H1 (cell line): ENCODE measurements around the gene LRRC37A. TPM values are rescaled to one million over a fixed set of nuclear protein-coding genes. Genes with fewer than 3 reads are reported as not detected.

Experiments used
- CTCF ChIA-PET: fragments of 300-600 bp; sonication (Branson Sonifier 250); formaldehyde crosslinking; loops from one replicate; lab custom pipeline; 2021; ENCODE audit not compliant: partially characterized antibody; lab: Charles Lee
- POLR2A ChIA-PET: fragments of 300-600 bp; sonication (Branson Sonifier 250); formaldehyde crosslinking; loops from one replicate; lab custom pipeline; 2021; ENCODE audit warnings: inconsistent platforms; ENCODE audit not compliant: partially characterized antibody; lab: Charles Lee
- DNase-seq, 2 experiments: peaks; one replicate each; pipeline versions ENCODE4 v3.0.0 to v3.0.0-alpha.2; 2010 to 2022; ENCODE audit warnings: low spot score in 2 of 2, low read depth in 1 of 2, mixed read lengths in 1 of 2
- FAIRE-seq: peaks from 2 replicates; lab custom pipeline; 2011; peaks lifted over from hg19 to GRCh38; lab: Jason Lieb, UNC
- H2AFZ ChIP-seq: 2 replicates; pipeline ENCODE4 v1.8.1; 2012; ENCODE audit warnings: low read length, inconsistent platforms
- H2AK5ac ChIP-seq: 2 replicates; pipeline ENCODE4 v1.6.1; 2013; ENCODE audit warnings: low read depth, low read length
- H2BK120ac ChIP-seq: replicated peaks from 2 replicates; pipeline ENCODE3; 2013; ENCODE audit warnings: low read depth, low read length, inconsistent platforms
- H2BK12ac ChIP-seq: 2 replicates; pipeline ENCODE4 v1.6.1; 2013; ENCODE audit warnings: low read depth, low read length
- H2BK15ac ChIP-seq: 2 replicates; pipeline ENCODE4 v1.6.1; 2013; ENCODE audit warnings: low read length
- H2BK20ac ChIP-seq: 2 replicates; pipeline ENCODE4 v1.6.1; 2013; ENCODE audit warnings: low read length
- H2BK5ac ChIP-seq: 2 replicates; pipeline ENCODE4 v1.6.1; 2013; ENCODE audit warnings: low read depth, low read length
- H3K14ac ChIP-seq: 2 replicates; pipeline ENCODE4 v1.6.1; 2013; ENCODE audit warnings: inconsistent platforms; ENCODE audit not compliant: insufficient read length
- H3K18ac ChIP-seq: 2 replicates; pipeline ENCODE4 v1.6.1; 2013; ENCODE audit warnings: low read length; ENCODE audit errors: extremely low read depth
- H3K23ac ChIP-seq: 2 replicates; pipeline ENCODE4 v1.6.1; 2013; ENCODE audit warnings: inconsistent platforms; ENCODE audit not compliant: insufficient read length
- H3K23me2 ChIP-seq: 2 replicates; pipeline ENCODE4 v1.6.1; 2013; ENCODE audit warnings: low read depth, low read length
- H3K27ac ChIP-seq: 2 replicates; pipeline ENCODE4 v1.6.1; 2011; ENCODE audit warnings: low read depth, low read length, inconsistent platforms
- H3K27me3 ChIP-seq, 4 experiments: replicated peaks in 1 of 4; 1 replicate in 1 of 4; 2 replicates in 3 of 4; pipeline versions ENCODE4 v1.6.1 to v1.8.1; 2011 to 2013; ENCODE audit warnings: low read length in 3 of 4, mild to moderate bottlenecking in 3 of 4, inconsistent platforms in 2 of 4, mixed read lengths in 2 of 4, moderate library complexity in 1 of 4; ENCODE audit not compliant: control insufficient read depth in 3 of 4, insufficient read depth in 3 of 4; ENCODE audit errors: extremely low read depth in 1 of 4
- H3K36me3 ChIP-seq, 4 experiments: 2 replicates each; pipeline versions ENCODE4 v1.6.1 to v1.8.1; 2011 to 2013; ENCODE audit warnings: mild to moderate bottlenecking in 4 of 4, low read length in 3 of 4, moderate library complexity in 2 of 4, control low read depth in 1 of 4, inconsistent platforms in 1 of 4; ENCODE audit not compliant: insufficient read depth in 4 of 4, control insufficient read depth in 2 of 4
- H3K4ac ChIP-seq: replicated peaks from 2 replicates; pipeline ENCODE3; 2013; ENCODE audit warnings: low read length, low read depth, mixed read lengths, inconsistent platforms; ENCODE audit not compliant: insufficient read length
- H3K4me1 ChIP-seq, 4 experiments: replicated peaks in 1 of 4; 1 replicate in 1 of 4; 2 replicates in 3 of 4; pipeline versions ENCODE4 v1.6.1 to v1.8.1; 2011 to 2013; ENCODE audit warnings: low read length in 3 of 4, inconsistent platforms in 2 of 4, mixed read lengths in 1 of 4; ENCODE audit not compliant: insufficient read depth in 4 of 4, control insufficient read depth in 3 of 4
- H3K4me2 ChIP-seq, 2 experiments: 2 replicates each; pipeline versions ENCODE4 v1.6.1 to v1.8.1; 2011 to 2013; ENCODE audit warnings: low read depth in 2 of 2, low read length in 2 of 2, control low read depth in 1 of 2, inconsistent platforms in 1 of 2, mild to moderate bottlenecking in 1 of 2; ENCODE audit not compliant: insufficient read depth in 1 of 2
- H3K4me3 ChIP-seq, 4 experiments: fragments of 200-600, 300-600 bp in 1 of 4; sonication (generic), shearing (Covaris generic), sonication (Bioruptor Twin) in 1 of 4; 2 replicates each; pipeline versions ENCODE4 v1.5.1 to v1.8.1; 2011 to 2016; ENCODE audit warnings: low read length in 4 of 4, low read depth in 3 of 4, control low read depth in 2 of 4, inconsistent platforms in 2 of 4, mild to moderate bottlenecking in 2 of 4, mixed read lengths in 1 of 4, moderate library complexity in 1 of 4; ENCODE audit not compliant: insufficient read depth in 2 of 4; ENCODE audit errors: extremely low read depth in 1 of 4
- H3K56ac ChIP-seq: replicated peaks from 2 replicates; pipeline ENCODE3; 2013; ENCODE audit warnings: low read depth, mild to moderate bottlenecking, mixed read lengths, low read length, inconsistent platforms; ENCODE audit not compliant: insufficient read length
- H3K79me1 ChIP-seq: 2 replicates; pipeline ENCODE4 v1.6.1; 2013; ENCODE audit warnings: low read depth, low read length, control low read depth
- H3K79me2 ChIP-seq, 2 experiments: 2 replicates each; pipeline versions ENCODE4 v1.6.1 to v1.8.1; 2012 to 2013; ENCODE audit warnings: low read length in 2 of 2, mild to moderate bottlenecking in 2 of 2, inconsistent platforms in 1 of 2; ENCODE audit not compliant: insufficient read depth in 2 of 2, control insufficient read depth in 1 of 2
- H3K9ac ChIP-seq, 4 experiments: replicated peaks in 1 of 4; 1 replicate in 1 of 4; 2 replicates in 3 of 4; pipeline versions ENCODE4 v1.6.1 to v1.8.1; 2011 to 2013; ENCODE audit warnings: low read depth in 3 of 4, low read length in 3 of 4, control low read depth in 2 of 4, mild to moderate bottlenecking in 2 of 4, moderate library complexity in 2 of 4, inconsistent platforms in 1 of 4; ENCODE audit errors: extremely low read depth in 1 of 4
- H3K9me3 ChIP-seq, 2 experiments: 2 replicates each; pipeline versions ENCODE4 v1.6.1 to v1.8.1; 2012 to 2013; ENCODE audit warnings: mild to moderate bottlenecking in 2 of 2, moderate library complexity in 2 of 2, control low read depth in 1 of 2, inconsistent platforms in 1 of 2, low read depth in 1 of 2, low read length in 1 of 2, mixed read lengths in 1 of 2; ENCODE audit not compliant: insufficient read depth in 2 of 2
- H4K20me1 ChIP-seq, 2 experiments: replicated peaks in 1 of 2; 2 replicates each; pipeline versions ENCODE3 to v1.8.1; 2011 to 2013; ENCODE audit warnings: inconsistent platforms in 2 of 2, low read length in 2 of 2, mild to moderate bottlenecking in 1 of 2; ENCODE audit not compliant: insufficient read depth in 2 of 2, control insufficient read depth in 1 of 2
- H4K5ac ChIP-seq: 2 replicates; pipeline ENCODE4 v1.6.1; 2013; ENCODE audit warnings: low read length, low read depth, mixed read lengths, inconsistent platforms; ENCODE audit not compliant: insufficient read length
- H4K8ac ChIP-seq: 2 replicates; pipeline ENCODE4 v1.8.0; 2013; ENCODE audit warnings: mild to moderate bottlenecking, moderate library complexity, low read length, inconsistent platforms; ENCODE audit not compliant: insufficient read depth; ENCODE audit errors: extremely low read depth
- H4K91ac ChIP-seq: replicated peaks from 2 replicates; pipeline ENCODE3; 2013; ENCODE audit warnings: low read length, mixed read lengths, inconsistent platforms; ENCODE audit not compliant: insufficient read length
- ATF3 ChIP-seq: IDR thresholded peaks from 2 replicates; pipeline ENCODE4 v1.6.1; 2011; ENCODE audit warnings: low read depth, mild to moderate bottlenecking, low read length; ENCODE audit not compliant: insufficient read depth
- CTBP2 ChIP-seq: IDR thresholded peaks from 2 replicates; pipeline ENCODE4 v1.7.0; 2011; ENCODE audit warnings: borderline replicate concordance, mild to moderate bottlenecking, moderate library complexity, mixed read lengths, low read length; ENCODE audit not compliant: insufficient read depth, insufficient read length
- E2F6 ChIP-seq: IDR thresholded peaks from 2 replicates; pipeline ENCODE4 v1.6.1; 2012; ENCODE audit warnings: inconsistent platforms
- EGR1 ChIP-seq: IDR thresholded peaks from 2 replicates; pipeline ENCODE4 v1.6.1; 2011; ENCODE audit warnings: low read depth, low read length, borderline replicate concordance
- FOSL1 ChIP-seq: IDR thresholded peaks from 2 replicates; pipeline ENCODE4 v1.6.1; 2011; ENCODE audit warnings: mild to moderate bottlenecking, low read depth, low read length, moderate library complexity; ENCODE audit not compliant: insufficient read depth
- KDM1A ChIP-seq: fragments of 200-600, 300-600 bp; sonication (generic); IDR thresholded peaks from 2 replicates; pipeline ENCODE4 v1.7.1; 2016; ENCODE audit warnings: mild to moderate bottlenecking, low read length, borderline replicate concordance
- PHF8 ChIP-seq: fragments of 200-600 bp; sonication (generic); conservative IDR thresholded peaks from 2 replicates; pipeline ENCODE4 v1.7.1; 2012; ENCODE audit warnings: low read depth, mild to moderate bottlenecking, inconsistent platforms, low read length, moderate library complexity
- POLR2AphosphoS5 ChIP-seq: IDR thresholded peaks from 2 replicates; pipeline ENCODE4 v1.6.1; 2011; ENCODE audit warnings: low read depth, low read length
- RBBP5 ChIP-seq: IDR thresholded peaks from 2 replicates; pipeline ENCODE4 v1.7.1; 2012; ENCODE audit warnings: low read depth, mild to moderate bottlenecking, inconsistent platforms, low read length, moderate library complexity, borderline replicate concordance
- RFX5 ChIP-seq: IDR thresholded peaks from 2 replicates; pipeline ENCODE4 v1.6.1; 2011; ENCODE audit warnings: low read depth, low read length, improper control_type of control experiment, borderline replicate concordance
- SIX5 ChIP-seq: IDR thresholded peaks from 2 replicates; pipeline ENCODE4 v1.6.1; 2011; ENCODE audit warnings: mild to moderate bottlenecking, low read depth, low read length
- TCF12 ChIP-seq: IDR thresholded peaks from 2 replicates; pipeline ENCODE4 v1.6.1; 2011; ENCODE audit warnings: low read depth, mild to moderate bottlenecking, low read length
- WGBS, 2 experiments: shearing (Covaris generic) in 1 of 2; methylation state at CpG; one replicate each; pipeline versions ENCODE4 v1.1.6 to v1.1.7; 2013 to 2015; ENCODE audit warnings: low lambda C conversion rate in 2 of 2, mixed read lengths in 2 of 2, inconsistent platforms in 1 of 2, low coverage in 1 of 2, missing lambda C conversion rate in 1 of 2; ENCODE audit not compliant: insufficient replicate concordance in 2 of 2, insufficient coverage in 1 of 2, insufficient read length in 1 of 2; ENCODE audit errors: extremely low coverage in 1 of 2, missing lambda C conversion rate in 1 of 2; 5-methylcytosine and 5-hydroxymethylcytosine counted together
- polyA plus RNA-seq, 7 experiments: library from polyadenylated mRNA; depleted of rRNA in 3 of 7; stranded (reverse) in 5 of 7; unstranded in 2 of 7; fragments of >200 nt in 5 of 7; fragments of 200-250 nt in 2 of 7; gene quantifications; 1 replicate in 5 of 7; 2 replicates in 1 of 7; 4 replicates in 1 of 7; pipeline versions ENCODE4 v1.2.1 to v1.2.3, GENCODE V29; 2011 to 2013; ENCODE audit warnings: missing spikeins in 2 of 7, mixed read lengths in 2 of 7
- total RNA-seq: library from RNA; stranded (reverse); fragmentation: NEBNext Ultra II Directional; extraction: Animal tissue kit (Norgen Biotek cat#: 25700); gene quantifications from 2 replicates; pipeline ENCODE4 v1.2.1, GENCODE V29; 2021

Gene LRRC37A
- total and polyA plus RNA-seq, 2 of the 8 experiments (the other 6 are each of a cell fraction or from before 2014, with no cell fraction given): 1.4 to 2.9 TPM

GRCh38 chr17:46274238-46274637 is 20.7 kb upstream of the LRRC37A start:
- CTCF ChIA-PET: interaction anchor here (0.6 to 1.5 kb wide), 4 partner anchors 12 to 378 kb away, joined by 3 to 5 read pairs (median 4); no protein-coding TSS in a partner anchor
- TF ChIP-seq RBBP5: no peak
- no peak for TF ChIP-seq TCF12
- TF ChIP-seq PHF8: no peak
- TF ChIP-seq KDM1A: no peak
- no peak for TF ChIP-seq FOSL1
- no peak for TF ChIP-seq E2F6
- TF ChIP-seq EGR1: no peak
- no peak for TF ChIP-seq ATF3
- no peak for TF ChIP-seq POLR2AphosphoS5
- TF ChIP-seq CTBP2: no peak
- TF ChIP-seq RFX5: no peak
- TF ChIP-seq SIX5: no peak
- FAIRE-seq: peak; percentile 74

More at GRCh38 chr17:46274238-46274637, 20.7 kb upstream of the LRRC37A start:
- H3K9ac ChIP-seq: no peak overlapping the region
- no peak overlapping the region for H4K91ac ChIP-seq
- H3K27me3 ChIP-seq: no peaks in the 10 kb centered on the region
- no peak overlapping the region for H3K27ac ChIP-seq
- WGBS, 2 experiments: 90% methylated on average over 3 of the region's 3 CpGs; no CpG with 5 or more reads in 1 of the 2 experiments
- no peak overlapping the region for H3K14ac ChIP-seq
- H3K4me1 ChIP-seq: no peaks in the 10 kb centered on the region
- H2AFZ ChIP-seq: no peak overlapping the region
- H3K23ac ChIP-seq: no peak overlapping the region
- no peak overlapping the region for H3K4me3 ChIP-seq
- H3K23me2 ChIP-seq: no peaks in the 10 kb centered on the region; the same call in 1 of the 2 replicates
- no peaks in the 10 kb centered on the region for H3K36me3 ChIP-seq
- H3K18ac ChIP-seq: no peak overlapping the region
- no peak overlapping the region for H4K8ac ChIP-seq
- H2BK5ac ChIP-seq: no peak overlapping the region
- peak in 1 of 2 experiments; percentile 2 for DNase-seq
- no peak overlapping the region for H2BK15ac ChIP-seq
- H2BK120ac ChIP-seq: no peak overlapping the region
- no peak overlapping the region for H2BK20ac ChIP-seq
- no peak overlapping the region for H2BK12ac ChIP-seq
- peaks cover 0 to 1% of the 10 kb centered on the region in 2 experiments for H4K20me1 ChIP-seq
- H3K4me2 ChIP-seq: no peak overlapping the region
- no peak overlapping the region for H2AK5ac ChIP-seq
- H3K56ac ChIP-seq: no peak overlapping the region
- no peaks in the 10 kb centered on the region for H3K79me2 ChIP-seq
- H4K5ac ChIP-seq: no peak overlapping the region
- no peaks in the 10 kb centered on the region for H3K9me3 ChIP-seq
- H3K4ac ChIP-seq: no peak overlapping the region
- H3K79me1 ChIP-seq: peaks cover 2% of the 10 kb centered on the region; the same call in 1 of the 2 replicates
- POLR2A ChIA-PET: interaction anchor here (1.0 to 1.1 kb wide), 3 partner anchors 8 to 14 kb away, joined by 3 read pairs; no protein-coding TSS in a partner anchor
